Effector memory CD8-positive, alpha-beta T cell (primary cell): Measurements from ENCODE around the gene PXYLP1.

Source experiments
- ATAC-seq: fragments of 150-1000 bp; cut with Tn5 transposase; replicated peaks from 2 replicates; pipeline ENCODE4 v1.10.0; 2021; ENCODE audit warnings: mild to moderate bottlenecking, moderate library complexity
- DNase-seq, 3 experiments: peaks; one replicate each; pipeline ENCODE4 v3.0.0; 2021
- H3K27ac Mint-ChIP-seq, 2 donors: one replicate each; pipeline ENCODE4 v1.8.0; 2022; ENCODE audit warnings: mild to moderate bottlenecking in 2 of 2, mixed read lengths in 2 of 2, moderate library complexity in 2 of 2
- H3K27me3 Mint-ChIP-seq, 2 donors: one replicate each; pipeline ENCODE4 v1.8.0; 2022; ENCODE audit warnings: mixed read lengths in 2 of 2
- H3K36me3 Mint-ChIP-seq: one replicate; pipeline ENCODE4 v1.8.0; 2022; ENCODE audit warnings: mild to moderate bottlenecking, moderate library complexity, mixed read lengths; ENCODE audit not compliant: insufficient read depth
- H3K4me1 Mint-ChIP-seq, 2 donors: one replicate each; pipeline ENCODE4 v1.8.0; 2022; ENCODE audit warnings: low read depth in 2 of 2, mixed read lengths in 2 of 2
- H3K4me3 Mint-ChIP-seq, 2 donors: one replicate each; pipeline ENCODE4 v1.8.0; 2022; ENCODE audit warnings: mild to moderate bottlenecking in 2 of 2, mixed read lengths in 2 of 2, moderate library complexity in 2 of 2
- H3K9me3 Mint-ChIP-seq, 2 donors: one replicate each; pipeline ENCODE4 v1.8.0; 2022; ENCODE audit warnings: mixed read lengths in 2 of 2

PXYLP1 gene

DNA sequence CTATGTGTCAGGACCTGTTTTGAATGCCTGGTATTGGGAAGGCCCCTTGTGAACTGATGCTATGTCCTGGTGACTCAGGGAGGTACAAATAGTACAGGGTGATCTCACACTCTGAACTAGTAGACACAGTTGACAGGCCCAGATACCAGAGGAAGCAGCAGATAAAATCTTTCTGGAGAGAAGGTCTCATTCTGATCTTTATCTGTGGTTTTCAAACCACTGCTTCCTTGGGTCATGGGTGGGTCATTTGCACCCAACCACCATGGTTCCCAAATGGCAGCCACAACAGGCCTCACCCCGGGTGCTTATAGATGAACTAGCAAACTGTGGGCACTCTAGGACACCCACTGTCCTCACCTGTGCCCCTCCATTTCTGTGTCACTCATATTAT is 43.4 kb downstream of the PXYLP1 start:
- DNase-seq (no peak), ATAC-seq (peak; percentile 64)
- no peaks in the 10 kb centered on the region for H3K27me3 Mint-ChIP-seq
- peak overlapping the region in 1 of 2 donors; percentile 87 for H3K27ac Mint-ChIP-seq
- H3K4me3 Mint-ChIP-seq = peak overlapping the region; percentile 32 to 57
- no peaks in the 10 kb centered on the region for H3K36me3 Mint-ChIP-seq
- H3K4me1 Mint-ChIP-seq = peaks cover 22 to 28% of the 10 kb centered on the region in 2 donors
- H3K9me3 Mint-ChIP-seq = no peaks in the 10 kb centered on the region

DNA sequence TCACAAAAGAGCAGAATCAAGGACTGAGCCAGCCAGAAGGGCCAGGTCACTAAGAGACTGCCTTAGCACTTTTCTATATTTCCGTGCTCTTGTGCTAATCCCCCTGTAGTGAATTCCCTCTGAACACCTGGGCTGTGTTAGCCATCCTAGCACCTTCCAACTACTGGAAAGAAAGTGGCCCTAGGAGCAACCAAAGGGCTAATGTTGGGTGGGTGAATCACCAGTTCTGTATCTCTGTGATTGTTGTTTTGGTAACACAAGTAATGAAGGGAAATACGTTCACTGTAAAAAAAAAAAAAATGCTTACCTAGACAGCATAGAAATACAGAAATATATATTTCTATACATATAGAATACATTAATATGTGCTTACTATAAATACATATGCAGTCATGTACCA is 43.9 kb downstream of the PXYLP1 start:
- Mint-ChIP-seq H3K36me3 (no peaks in the 10 kb centered on the region), H3K4me3 (peak overlapping the region in 1 of 2 donors; percentile 57), H3K27me3 (no peaks in the 10 kb centered on the region), H3K9me3 (no peaks in the 10 kb centered on the region), H3K4me1 (peaks cover 22 to 28% of the 10 kb centered on the region in 2 donors), H3K27ac (peak overlapping the region in 1 of 2 donors; percentile 87)
- no peak for ATAC-seq
- DNase-seq = no peak

DNA sequence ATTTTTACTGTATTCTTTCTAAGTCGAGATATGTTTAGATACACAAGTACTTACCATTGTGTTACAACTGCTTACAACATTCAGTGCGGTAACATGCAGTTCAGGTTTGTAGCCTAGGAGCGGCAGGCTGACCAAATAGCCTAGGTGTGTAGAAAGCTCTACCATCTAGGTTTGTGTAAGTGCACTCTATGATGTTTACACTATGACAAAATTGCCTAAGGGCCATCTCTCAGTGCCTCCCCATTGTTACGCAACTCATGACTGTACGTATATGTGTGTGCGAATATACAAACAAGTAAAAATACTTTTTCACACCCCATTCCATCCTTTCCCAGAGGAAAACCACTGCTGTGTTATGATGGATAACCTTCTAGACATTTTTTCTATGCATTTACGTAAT is 44.3 kb downstream of the PXYLP1 start:
- ATAC-seq (no peak), DNase-seq (no peak)
- no peaks in the 10 kb centered on the region for H3K36me3 Mint-ChIP-seq
- no peak overlapping the region for H3K27ac Mint-ChIP-seq
- H3K9me3 Mint-ChIP-seq = no peaks in the 10 kb centered on the region
- peaks cover 22 to 28% of the 10 kb centered on the region in 2 donors for H3K4me1 Mint-ChIP-seq
- no peaks in the 10 kb centered on the region for H3K27me3 Mint-ChIP-seq
- no peak overlapping the region for H3K4me3 Mint-ChIP-seq

DNA sequence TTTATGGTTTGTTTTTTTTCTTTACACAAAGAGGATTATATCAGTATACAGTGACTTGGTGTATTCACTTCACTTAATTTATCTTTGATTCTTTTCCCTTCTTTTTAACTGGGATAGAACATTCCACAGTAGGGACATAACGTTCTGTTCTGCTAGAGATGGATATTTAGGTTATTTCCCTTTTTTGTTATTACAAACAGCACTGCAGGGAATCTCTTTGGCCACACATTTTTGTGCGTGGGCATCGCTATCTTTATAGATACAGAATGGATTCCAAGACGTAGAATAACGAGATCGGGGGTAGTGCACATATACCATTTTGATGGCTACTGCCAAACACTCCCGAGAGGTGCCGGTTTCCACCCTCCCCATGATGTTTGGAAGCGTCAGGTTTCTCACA is 44.8 kb downstream of the PXYLP1 start:
- no peaks in the 10 kb centered on the region for H3K27me3 Mint-ChIP-seq
- H3K9me3 Mint-ChIP-seq = no peaks in the 10 kb centered on the region
- ATAC-seq = no peak
- H3K27ac Mint-ChIP-seq = no peak overlapping the region
- peaks cover 26 to 28% of the 10 kb centered on the region in 2 donors for H3K4me1 Mint-ChIP-seq
- H3K36me3 Mint-ChIP-seq = no peaks in the 10 kb centered on the region
- H3K4me3 Mint-ChIP-seq = no peak overlapping the region
- DNase-seq = no peak

DNA sequence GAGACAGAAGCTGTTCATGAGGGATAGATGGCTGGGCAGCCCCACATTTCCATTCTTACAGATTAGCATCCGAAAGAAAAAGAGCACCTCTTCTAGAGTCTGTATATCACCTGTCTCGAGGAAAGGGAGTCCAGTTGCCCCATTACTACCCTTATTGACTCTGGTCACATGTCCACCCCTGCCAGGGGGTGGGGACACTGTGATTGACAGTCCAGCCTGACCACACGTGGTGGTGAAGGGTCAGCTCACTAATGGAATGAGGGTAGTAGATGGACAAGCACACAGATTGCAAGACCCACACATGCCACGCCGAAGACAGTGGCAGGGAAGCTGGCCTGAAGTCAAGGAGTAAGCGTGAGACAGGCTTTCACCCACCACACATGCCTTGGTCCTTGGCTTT is 45.8 kb downstream of the PXYLP1 start:
- Mint-ChIP-seq H3K9me3 (no peaks in the 10 kb centered on the region), H3K36me3 (no peaks in the 10 kb centered on the region), H3K27ac (no peak overlapping the region), H3K27me3 (no peaks in the 10 kb centered on the region), H3K4me3 (no peak overlapping the region), H3K4me1 (peaks cover 26 to 28% of the 10 kb centered on the region in 2 donors)
- ATAC-seq = no peak
- DNase-seq = no peak

DNA sequence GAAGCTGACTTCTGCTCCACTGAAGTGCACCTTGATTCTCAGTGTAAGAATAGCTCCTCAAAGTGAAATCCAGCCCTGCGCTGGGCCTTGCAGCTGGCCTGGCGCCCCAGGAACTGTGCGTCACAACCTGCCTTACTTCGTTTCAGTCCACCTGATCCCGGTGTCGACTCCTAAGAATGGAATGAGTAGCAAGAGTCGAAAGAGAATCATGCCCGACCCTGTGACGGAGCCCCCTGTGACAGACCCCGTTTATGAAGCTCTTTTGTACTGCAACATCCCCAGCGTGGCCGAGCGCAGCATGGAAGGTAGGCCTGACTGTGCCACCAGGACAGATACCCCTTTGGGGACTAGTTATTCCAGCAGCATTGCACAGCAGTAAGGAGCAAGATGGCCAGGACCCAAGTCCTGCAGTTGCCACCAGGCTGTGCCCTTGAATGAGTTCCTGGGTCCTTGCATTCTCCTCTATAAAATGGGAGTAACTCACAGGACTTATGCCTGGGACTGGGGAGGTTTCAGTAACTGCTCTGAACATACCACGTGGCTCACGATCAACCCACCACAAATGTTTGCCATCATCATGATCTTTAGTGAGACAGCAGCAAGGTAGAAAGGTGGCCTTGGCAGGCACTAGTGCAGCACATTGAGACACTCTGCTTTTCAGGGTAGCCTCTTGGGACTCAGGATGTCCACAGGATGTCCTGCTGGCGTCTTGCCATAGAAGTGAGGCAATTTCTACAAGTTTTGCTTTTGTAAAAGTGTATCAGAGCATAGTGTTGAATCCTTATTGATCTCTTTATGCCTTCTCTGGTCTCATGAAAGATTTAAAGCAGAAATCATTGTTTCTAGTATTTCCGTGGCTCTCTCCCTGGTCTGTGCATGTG is 46.8 kb downstream of the PXYLP1 start:
- no peaks in the 10 kb centered on the region for H3K36me3 Mint-ChIP-seq
- no peaks in the 10 kb centered on the region for H3K9me3 Mint-ChIP-seq
- no peaks in the 10 kb centered on the region for H3K27me3 Mint-ChIP-seq
- H3K27ac Mint-ChIP-seq = no peak overlapping the region
- no peak for ATAC-seq
- H3K4me1 Mint-ChIP-seq = peaks cover 25 to 26% of the 10 kb centered on the region in 2 donors
- DNase-seq = no peak
- H3K4me3 Mint-ChIP-seq = no peak overlapping the region

DNA sequence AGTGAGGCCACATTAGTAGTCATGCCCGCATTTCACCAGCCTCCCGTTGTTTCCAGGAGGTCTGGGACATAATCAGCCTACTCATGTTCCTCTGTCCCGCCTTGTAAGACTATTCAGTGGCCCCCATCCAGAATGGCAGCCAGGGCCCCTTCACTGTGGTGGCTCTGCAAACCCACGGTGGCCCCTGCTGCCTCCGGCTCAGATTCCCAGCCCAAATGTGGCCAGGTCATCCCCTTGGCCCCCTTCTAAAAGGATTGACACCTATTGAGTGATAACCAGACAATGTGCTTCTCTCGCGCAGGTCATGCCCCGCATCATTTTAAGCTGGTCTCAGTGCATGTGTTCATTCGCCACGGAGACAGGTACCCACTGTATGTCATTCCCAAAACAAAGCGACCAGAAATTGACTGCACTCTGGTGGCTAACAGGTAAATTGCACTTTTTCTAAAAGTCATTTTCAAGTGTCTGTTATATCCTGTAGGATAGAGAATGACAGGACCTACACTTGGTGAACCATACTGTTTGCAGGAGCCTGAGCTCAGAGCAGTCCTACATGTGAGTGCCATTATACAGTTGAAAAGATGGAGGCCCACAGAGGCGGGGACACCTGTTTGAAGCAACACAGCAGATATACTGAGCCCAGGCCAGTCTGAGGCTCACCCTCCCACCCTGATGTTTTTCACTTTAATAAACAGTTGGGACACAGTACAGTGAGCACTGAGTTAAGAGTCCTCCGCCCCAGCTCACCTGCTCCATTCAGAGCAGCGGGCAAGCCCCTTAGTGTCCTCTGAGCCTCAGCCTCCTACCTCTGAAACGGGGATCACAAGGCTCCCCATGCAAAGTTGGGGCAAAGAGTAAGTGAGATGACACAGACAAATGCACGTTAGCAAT is 47.7 kb downstream of the PXYLP1 start:
- Mint-ChIP-seq H3K36me3 (no peaks in the 10 kb centered on the region), H3K4me1 (peaks cover 18 to 24% of the 10 kb centered on the region in 2 donors), H3K4me3 (no peak overlapping the region), H3K27ac (no peak overlapping the region), H3K27me3 (no peaks in the 10 kb centered on the region), H3K9me3 (no peaks in the 10 kb centered on the region)
- DNase-seq (peak in 1 of 3 experiments; percentile 26), ATAC-seq (peak; percentile 67)

DNA sequence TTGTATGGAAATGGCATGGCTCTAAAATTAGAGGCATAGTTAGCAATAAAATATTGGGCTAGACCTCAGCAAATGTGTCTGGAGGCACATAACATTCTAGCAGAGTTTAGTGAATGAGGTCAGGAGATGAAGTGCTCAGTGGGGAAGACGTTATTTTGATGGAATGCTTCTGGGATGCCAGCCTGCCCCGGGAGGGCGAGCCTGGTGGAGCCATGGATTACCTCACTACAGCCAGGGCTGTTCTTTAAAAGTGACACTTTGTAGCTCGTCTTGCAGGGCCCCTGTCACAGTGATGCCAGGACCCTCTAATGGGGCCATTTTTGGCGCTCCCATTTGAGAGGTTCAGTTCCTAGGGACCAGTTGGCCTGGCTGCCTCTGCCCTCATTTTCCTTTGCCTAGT is 48.5 kb downstream of the PXYLP1 start:
- H3K4me3 Mint-ChIP-seq = no peak overlapping the region
- no peak for DNase-seq

DNA sequence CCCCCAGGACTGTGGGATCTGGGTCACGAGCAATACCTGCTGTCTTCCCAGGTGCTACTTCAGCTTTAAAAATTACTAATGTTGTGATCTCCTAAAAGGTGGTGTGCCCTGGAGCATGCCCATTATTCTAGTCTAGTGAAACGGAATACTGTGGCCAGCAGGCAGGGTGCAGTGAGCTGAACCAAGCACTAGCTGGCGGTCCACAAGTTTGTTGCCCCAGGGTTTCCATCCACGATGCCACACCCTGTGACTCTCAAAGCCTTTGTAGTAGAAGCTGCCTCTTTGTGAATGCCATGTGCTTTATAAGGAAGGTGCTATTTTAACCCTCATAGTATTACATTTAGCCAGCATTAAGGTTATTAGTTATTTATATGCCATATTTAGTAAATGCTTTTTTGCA is 49.1 kb downstream of the PXYLP1 start:
- peaks cover 7% of the 10 kb centered on the region for H3K36me3 Mint-ChIP-seq
- no peak overlapping the region for H3K27ac Mint-ChIP-seq
- H3K9me3 Mint-ChIP-seq = no peaks in the 10 kb centered on the region
- H3K27me3 Mint-ChIP-seq = no peaks in the 10 kb centered on the region
- H3K4me3 Mint-ChIP-seq = no peak overlapping the region
- DNase-seq = no peak
- H3K4me1 Mint-ChIP-seq = peaks cover 5 to 12% of the 10 kb centered on the region in 2 donors
- ATAC-seq = no peak

More for the DNA sequence above, 48.5 kb downstream of the PXYLP1 start:
- H3K9me3 Mint-ChIP-seq = no peaks in the 10 kb centered on the region
- H3K4me1 Mint-ChIP-seq = peaks cover 10 to 17% of the 10 kb centered on the region in 2 donors
- ATAC-seq = no peak
- H3K27me3 Mint-ChIP-seq = no peaks in the 10 kb centered on the region
- peaks cover 4% of the 10 kb centered on the region for H3K36me3 Mint-ChIP-seq
- H3K27ac Mint-ChIP-seq = no peak overlapping the region

DNA sequence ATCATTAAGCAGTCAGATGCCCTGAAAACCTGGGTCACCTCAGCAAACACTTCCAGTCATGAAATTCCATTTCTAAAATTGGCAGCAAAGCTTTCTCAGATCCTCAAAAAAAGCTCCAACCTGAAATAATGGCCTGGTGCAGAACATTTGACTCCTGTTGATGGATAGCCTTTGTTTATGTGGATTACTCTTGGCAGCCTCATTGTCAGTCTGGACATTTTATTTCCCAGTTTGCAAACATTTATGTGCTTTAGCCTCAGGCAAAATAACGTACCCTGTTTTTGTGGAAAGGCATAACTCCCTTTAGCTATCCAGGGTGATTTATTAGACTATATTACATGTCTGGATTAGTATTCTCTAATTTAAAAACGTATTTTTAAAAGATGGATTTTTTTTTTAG is 53.9 kb downstream of the PXYLP1 start:
- H3K36me3 Mint-ChIP-seq = peaks cover 11% of the 10 kb centered on the region
- peaks cover 0 to 4% of the 10 kb centered on the region in 2 donors for H3K4me1 Mint-ChIP-seq
- H3K9me3 Mint-ChIP-seq = no peaks in the 10 kb centered on the region
- no peak overlapping the region for H3K4me3 Mint-ChIP-seq
- H3K27me3 Mint-ChIP-seq = no peaks in the 10 kb centered on the region
- no peak for DNase-seq
- ATAC-seq = no peak
- no peak overlapping the region for H3K27ac Mint-ChIP-seq

DNA sequence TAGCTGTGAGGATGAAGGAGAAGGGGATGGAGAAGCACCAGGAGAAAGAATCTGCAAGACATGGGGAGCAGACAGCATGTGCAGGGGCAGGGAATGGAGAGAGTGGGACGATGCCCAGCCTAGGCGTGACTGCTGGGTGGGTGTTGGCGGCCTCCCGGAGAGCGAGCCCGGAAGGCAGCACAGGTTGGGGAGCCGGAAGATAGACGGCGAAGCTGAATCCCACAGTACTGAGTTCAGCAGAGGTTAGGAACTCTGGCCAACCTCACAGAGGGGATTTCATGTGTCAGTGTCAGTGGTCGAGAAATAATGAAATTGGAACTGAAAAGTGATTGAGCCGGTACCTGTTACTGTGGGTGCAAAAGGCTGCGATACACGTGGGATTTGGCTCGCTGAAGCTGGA is 55.2 kb downstream of the PXYLP1 start:
- no peaks in the 10 kb centered on the region for H3K27me3 Mint-ChIP-seq
- no peaks in the 10 kb centered on the region for H3K9me3 Mint-ChIP-seq
- no peak overlapping the region for H3K4me3 Mint-ChIP-seq
- DNase-seq (no peak), ATAC-seq (no peak)
- no peaks in the 10 kb centered on the region for H3K4me1 Mint-ChIP-seq
- H3K36me3 Mint-ChIP-seq = peaks cover 11% of the 10 kb centered on the region
- H3K27ac Mint-ChIP-seq = no peak overlapping the region

DNA sequence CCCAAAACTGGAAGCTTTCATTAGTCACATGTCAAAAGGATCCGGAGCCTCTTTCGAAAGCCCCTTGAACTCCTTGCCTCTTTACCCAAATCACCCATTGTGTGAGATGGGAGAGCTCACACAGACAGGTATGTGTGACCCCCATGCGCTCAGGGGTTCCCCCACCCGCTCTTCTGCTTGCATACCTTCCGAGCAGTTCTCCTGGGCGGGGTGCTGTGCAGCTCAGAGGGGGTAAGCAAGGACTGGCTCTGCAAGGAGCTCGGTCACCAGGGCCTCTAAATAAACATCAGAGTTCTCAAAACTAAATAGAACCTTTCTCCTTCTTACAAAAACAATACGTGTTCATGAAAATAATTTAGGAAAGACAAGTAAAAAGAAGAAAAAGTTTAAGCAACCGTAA is 55.7 kb downstream of the PXYLP1 start:
- peaks cover 11% of the 10 kb centered on the region for H3K36me3 Mint-ChIP-seq
- DNase-seq = no peak
- H3K4me1 Mint-ChIP-seq = no peaks in the 10 kb centered on the region
- no peak overlapping the region for H3K4me3 Mint-ChIP-seq
- ATAC-seq = no peak
- no peaks in the 10 kb centered on the region for H3K9me3 Mint-ChIP-seq
- no peaks in the 10 kb centered on the region for H3K27me3 Mint-ChIP-seq
- no peak overlapping the region for H3K27ac Mint-ChIP-seq

DNA sequence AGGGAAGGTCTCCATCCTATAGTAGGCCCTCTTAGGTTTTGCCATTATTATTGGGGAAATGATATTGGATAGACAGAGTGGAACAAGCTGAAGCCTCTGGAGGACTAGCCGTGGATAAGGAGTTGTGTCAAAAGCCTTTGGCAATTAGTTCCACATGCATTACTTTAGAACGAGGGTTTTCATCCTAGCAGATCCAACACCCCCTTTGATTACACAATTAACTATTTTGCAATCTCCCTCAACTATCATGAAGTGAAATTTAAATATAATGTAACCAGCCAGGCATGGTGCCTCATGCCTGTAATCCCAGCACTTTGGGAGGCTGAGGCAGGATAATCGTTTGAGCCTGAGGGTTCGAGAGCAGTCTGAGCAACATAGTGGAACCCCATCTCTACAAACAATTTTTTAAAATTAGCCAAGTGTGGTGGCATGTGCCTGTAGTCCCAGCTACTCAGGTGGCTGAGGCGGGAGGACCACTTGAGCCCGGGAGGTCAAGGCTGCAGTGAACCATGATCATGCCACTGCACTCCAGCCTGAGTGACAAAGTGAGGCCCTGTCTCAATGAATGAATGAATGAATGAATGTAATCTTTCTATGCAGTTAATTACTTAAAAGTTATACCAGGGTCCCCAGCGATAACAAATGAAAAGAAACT is 56.8 kb downstream of the PXYLP1 start:
- no peak overlapping the region for H3K27ac Mint-ChIP-seq
- DNase-seq = no peak
- no peaks in the 10 kb centered on the region for H3K27me3 Mint-ChIP-seq
- H3K9me3 Mint-ChIP-seq = no peaks in the 10 kb centered on the region
- ATAC-seq = no peak
- H3K4me3 Mint-ChIP-seq = no peak overlapping the region
- peaks cover 0 to under 1% of the 10 kb centered on the region in 2 donors for H3K4me1 Mint-ChIP-seq
- H3K36me3 Mint-ChIP-seq = peaks cover 16% of the 10 kb centered on the region
